Natural killer cell (primary cell): Measurements from ENCODE around the gene NR6A1. TPM values are rescaled to one million over a fixed set of nuclear protein-coding genes. Genes with fewer than 3 reads are reported as not detected.

Experiments
- ATAC-seq, 3 donors: fragments of 150-1000 bp in 2 of 3; fragments of 200-7000 bp in 1 of 3; cut with Tn5 transposase; 1 replicate in 1 of 3; 2 replicates in 2 of 3; pipeline ENCODE4 v1.10.0; 2021; ENCODE audit warnings: mild to moderate bottlenecking in 2 of 3, moderate library complexity in 2 of 3
- DNase-seq, 2 donors: peaks; one replicate each; pipeline versions ENCODE4 v3.0.0 to v3.0.0-alpha.2; 2013 to 2021; ENCODE audit warnings: mixed read lengths in 1 of 2
- H3K27ac ChIP-seq: one replicate; pipeline ENCODE4 v1.5.1; 2013; ENCODE audit warnings: mild to moderate bottlenecking, low read length
- H3K27me3 ChIP-seq: one replicate; pipeline ENCODE4 v1.6.1; 2013; ENCODE audit warnings: low read length; ENCODE audit not compliant: control insufficient read depth, insufficient read depth
- H3K36me3 ChIP-seq: one replicate; pipeline ENCODE4 v1.6.1; 2013; ENCODE audit warnings: low read length; ENCODE audit not compliant: control insufficient read depth, insufficient read depth
- H3K4me1 ChIP-seq: one replicate; pipeline ENCODE4 v1.6.1; 2013; ENCODE audit warnings: low read length; ENCODE audit not compliant: control insufficient read depth, insufficient read depth
- H3K4me3 ChIP-seq: one replicate; pipeline ENCODE4 v1.5.1; 2013; ENCODE audit warnings: low read length
- H3K9me3 ChIP-seq: one replicate; pipeline ENCODE4 v1.6.1; 2013; ENCODE audit warnings: low read length; ENCODE audit not compliant: control insufficient read depth, insufficient read depth
- H3K27ac Mint-ChIP-seq, 2 donors: one replicate each; pipeline ENCODE4 v1.8.0; 2022; ENCODE audit warnings: mild to moderate bottlenecking in 2 of 2, mixed read lengths in 2 of 2, moderate library complexity in 1 of 2
- H3K27me3 Mint-ChIP-seq, 2 donors: one replicate each; pipeline ENCODE4 v1.8.0; 2022; ENCODE audit warnings: low read depth in 2 of 2, mixed read lengths in 2 of 2
- H3K36me3 Mint-ChIP-seq: one replicate; pipeline ENCODE4 v1.8.0; 2022; ENCODE audit warnings: mixed read lengths
- H3K4me1 Mint-ChIP-seq, 2 donors: one replicate each; pipeline ENCODE4 v1.8.0; 2022; ENCODE audit warnings: mixed read lengths in 2 of 2
- H3K4me3 Mint-ChIP-seq: one replicate; pipeline ENCODE4 v1.8.0; 2022; ENCODE audit warnings: mild to moderate bottlenecking, moderate library complexity, mixed read lengths
- H3K9me3 Mint-ChIP-seq, 2 donors: one replicate each; pipeline ENCODE4 v1.8.0; 2022; ENCODE audit warnings: mixed read lengths in 2 of 2
- CTCF ChIP-seq: fragments of 200-600 bp; IDR thresholded peaks from one replicate; pipeline ENCODE4 v1.8.0; 2022; ENCODE audit warnings: antibody characterized with exemption
- WGBS: methylation state at CpG from one replicate; pipeline ENCODE4 v1.1.7; 2013; ENCODE audit warnings: missing lambda C conversion rate; ENCODE audit not compliant: insufficient coverage; 5-methylcytosine and 5-hydroxymethylcytosine counted together
- intact Hi-C: fragments of 100-400 bp; cut with micrococcal nuclease; formaldehyde crosslinking; loops from one replicate; pipeline ENCODE4 v1.14.2; 2022
- total RNA-seq, 4 donors: library from RNA; stranded (reverse); fragments of 120-200 nt in 1 of 4; gene quantifications; one replicate each; pipeline versions ENCODE4 v1.2.3 to v1.2.4, GENCODE V29; 2013 to 2022

Gene NR6A1
- total RNA-seq, 3 donors from 2014 or later (not counting 1 experiment from before 2014, with no cell fraction given) = 0.07 to 0.75 (median 0.49) TPM

GRCh38 chr9:124621371-124622328 lies 149.5 kb downstream of the NR6A1 start:
- H3K27ac Mint-ChIP-seq = peak overlapping the region; percentile 71 to 99
- peaks cover 79% of the 10 kb centered on the region in 2 donors for H3K4me1 Mint-ChIP-seq
- H3K27me3 Mint-ChIP-seq = no peaks in the 10 kb centered on the region
- 35% methylated on average over 11 of the region's 11 CpGs for WGBS
- H3K27me3 ChIP-seq = no peaks in the 10 kb centered on the region
- peaks cover 69% of the 10 kb centered on the region for H3K4me1 ChIP-seq
- H3K27ac ChIP-seq = peak overlapping the region; percentile 90
- no peak for TF ChIP-seq CTCF
- intact Hi-C loops = loop anchor here (1.0 to 5.0 kb wide), 2 partner anchors 38 to 251 kb away; no protein-coding TSS in a partner anchor
- H3K9me3 Mint-ChIP-seq = no peaks in the 10 kb centered on the region
- no peaks in the 10 kb centered on the region for H3K36me3 ChIP-seq
- peak overlapping the region; percentile 83 for H3K4me3 Mint-ChIP-seq
- H3K36me3 Mint-ChIP-seq = no peaks in the 10 kb centered on the region
- H3K4me3 ChIP-seq = no peak overlapping the region
- no peaks in the 10 kb centered on the region for H3K9me3 ChIP-seq
- ATAC-seq (peak; percentile 58 to 73 (median 73)), DNase-seq (peak; percentile 42 to 55)

GRCh38 chr9:124618476-124618875 lies 152.6 kb downstream of the NR6A1 start:
- TF ChIP-seq CTCF = no peak
- H3K27ac ChIP-seq = peak overlapping the region; percentile 60
- H3K36me3 Mint-ChIP-seq = no peaks in the 10 kb centered on the region
- intact Hi-C loops = loop anchor here (5.0 kb wide), 1 partner anchor 234 kb away; the partner anchor contains the start of gene WDR38
- peaks cover 51 to 53% of the 10 kb centered on the region in 2 donors for H3K4me1 Mint-ChIP-seq
- no peak for DNase-seq
- H3K36me3 ChIP-seq = no peaks in the 10 kb centered on the region
- H3K9me3 Mint-ChIP-seq = no peaks in the 10 kb centered on the region
- H3K4me3 ChIP-seq = no peak overlapping the region
- ATAC-seq = no peak
- no peaks in the 10 kb centered on the region for H3K27me3 Mint-ChIP-seq
- H3K4me3 Mint-ChIP-seq = peak overlapping the region; percentile 50
- peaks cover 40% of the 10 kb centered on the region for H3K4me1 ChIP-seq
- H3K9me3 ChIP-seq = no peaks in the 10 kb centered on the region
- 72% methylated on average over 3 of the region's 3 CpGs for WGBS
- H3K27me3 ChIP-seq = no peaks in the 10 kb centered on the region
- H3K27ac Mint-ChIP-seq = peak overlapping the region; percentile 70 to 75

GRCh38 chr9:124617477-124618141 lies 153.5 kb downstream of the NR6A1 start:
- no peaks in the 10 kb centered on the region for H3K9me3 ChIP-seq
- peak; percentile 77 for TF ChIP-seq CTCF

More at GRCh38 chr9:124617477-124618141, 153.5 kb downstream of the NR6A1 start:
- WGBS = 40% methylated on average over 3 of the region's 3 CpGs
- Mint-ChIP-seq H3K27ac (peak overlapping the region; percentile 27 to 86), H3K9me3 (no peaks in the 10 kb centered on the region), H3K27me3 (no peaks in the 10 kb centered on the region), H3K4me3 (peak overlapping the region; percentile 80), H3K36me3 (no peaks in the 10 kb centered on the region), H3K4me1 (peaks cover 43 to 47% of the 10 kb centered on the region in 2 donors)
- ATAC-seq (peak; percentile 61 to 80 (median 72)), DNase-seq (peak; percentile 77 to 84)
- Histone ChIP-seq H3K4me3 (no peak overlapping the region), H3K27ac (no peak overlapping the region), H3K4me1 (peaks cover 31% of the 10 kb centered on the region), H3K36me3 (no peaks in the 10 kb centered on the region), H3K27me3 (no peaks in the 10 kb centered on the region)
- intact Hi-C loops = loop anchor here (1.0 to 5.0 kb wide), 2 partner anchors 95 to 235 kb away; partner anchors contain the start of gene WDR38
